ENCODE data around the gene ENOX1.

The ENOX1 gene

DNA sequence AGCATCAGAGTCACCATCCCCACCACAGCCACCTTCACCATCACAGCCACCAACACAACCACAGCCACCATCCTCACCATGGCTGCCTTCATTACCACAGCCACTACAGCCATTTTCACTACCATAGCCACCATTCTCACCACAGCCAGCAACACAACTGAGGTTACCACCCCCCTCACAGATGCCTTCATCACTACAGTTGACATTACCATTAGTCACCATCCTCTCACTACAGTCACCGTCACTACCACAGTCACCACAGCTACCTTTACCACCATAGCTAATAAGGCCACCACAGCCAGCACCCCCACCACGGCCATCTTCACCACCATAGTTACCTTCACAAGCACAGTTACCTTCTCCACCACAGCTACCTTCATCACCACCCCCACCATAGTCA is 493.8 kb downstream of the ENOX1 start:
- H3K36me3 ChIP-seq (ENCODE audit: insufficient read depth, low read length): no peaks in the 10 kb centered on the region
- no peak overlapping the region for H3K9ac ChIP-seq (ENCODE audit: insufficient read length)
- TF ChIP-seq FOXP2 (optimal IDR thresholded peaks at IDR 0.05; ENCODE audit: control extremely low read depth, extremely low read length, insufficient read depth) (no peak), EZH2 (IDR thresholded peaks at IDR 0.05) (no peak), POLR2AphosphoS5 (IDR thresholded peaks at IDR 0.05; ENCODE audit: borderline replicate concordance, low read depth, low read length) (no peak)

GRCh38 chr13:43291287-43292060 is 495.3 kb downstream of the ENOX1 start:
- no peaks in the 10 kb centered on the region for H3K36me3 ChIP-seq (ENCODE audit: insufficient read depth, low read length)
- H3K9ac ChIP-seq (ENCODE audit: insufficient read length): no peak overlapping the region
- TF ChIP-seq FOXP2 (optimal IDR thresholded peaks at IDR 0.05; ENCODE audit: control extremely low read depth, extremely low read length, insufficient read depth) (no peak), POLR2AphosphoS5 (IDR thresholded peaks at IDR 0.05; ENCODE audit: borderline replicate concordance, low read depth, low read length) (no peak), EZH2 (IDR thresholded peaks at IDR 0.05) (no peak)
- H3K9me3 ChIP-seq (ENCODE audit: low read depth, low read length): no peaks in the 10 kb centered on the region
- DNase-seq (ENCODE audit: low read depth, low spot score): no peak
- no peak overlapping the region for H3K27ac ChIP-seq
- no peak overlapping the region for H3K4me3 ChIP-seq

More for the DNA sequence above, 493.8 kb downstream of the ENOX1 start:
- no peak overlapping the region for H3K4me3 ChIP-seq
- no peak for DNase-seq (ENCODE audit: low read depth, low spot score)
- no peak overlapping the region for H3K27ac ChIP-seq
- no peaks in the 10 kb centered on the region for H3K9me3 ChIP-seq (ENCODE audit: low read depth, low read length)

- Histone ChIP-seq H3K27ac (no peak overlapping the region), H3K4me3 (no peak overlapping the region), H3K36me3 (ENCODE audit: insufficient read depth, low read length) (no peaks in the 10 kb centered on the region), H3K9me3 (ENCODE audit: low read depth, low read length) (no peaks in the 10 kb centered on the region), H3K9ac (ENCODE audit: insufficient read length) (no peak overlapping the region)
- no peak for TF ChIP-seq FOXP2 (optimal IDR thresholded peaks at IDR 0.05; ENCODE audit: control extremely low read depth, extremely low read length, insufficient read depth)
- no peak for TF ChIP-seq POLR2AphosphoS5 (IDR thresholded peaks at IDR 0.05; ENCODE audit: borderline replicate concordance, low read depth, low read length)
- no peak for TF ChIP-seq EZH2 (IDR thresholded peaks at IDR 0.05)
- no peak for DNase-seq (ENCODE audit: low read depth, low spot score)
Observed at GRCh38 chr13:43289470-43290255, 497.1 kb downstream of the ENOX1 start.

DNA sequence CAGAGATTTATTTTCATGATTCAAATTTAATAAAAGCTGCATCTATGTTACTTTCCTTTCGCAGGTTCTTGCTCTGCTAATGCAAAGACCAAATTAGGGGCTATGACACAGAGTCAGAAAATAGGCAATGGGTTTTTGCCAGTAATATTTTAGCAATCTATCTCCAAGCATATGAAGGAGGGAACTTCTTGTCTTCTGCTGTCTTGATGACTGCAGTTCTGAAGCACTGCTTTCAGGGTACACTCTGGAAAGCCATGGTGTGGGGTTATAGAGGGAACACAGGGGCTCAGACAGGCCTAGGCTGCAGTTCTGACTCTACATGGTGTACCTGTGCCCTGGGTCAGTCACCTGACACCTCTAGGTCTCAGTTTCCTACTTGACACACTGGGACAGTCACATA is 500.0 kb downstream of the ENOX1 start:
- H3K27ac ChIP-seq: no peak overlapping the region
- no peak for DNase-seq (ENCODE audit: low read depth, low spot score)
- H3K9me3 ChIP-seq (ENCODE audit: low read depth, low read length): no peaks in the 10 kb centered on the region
- no peak overlapping the region for H3K4me3 ChIP-seq
- H3K36me3 ChIP-seq (ENCODE audit: insufficient read depth, low read length): no peaks in the 10 kb centered on the region
- H3K9ac ChIP-seq (ENCODE audit: insufficient read length): no peak overlapping the region
- no peak for TF ChIP-seq FOXP2 (optimal IDR thresholded peaks at IDR 0.05; ENCODE audit: control extremely low read depth, extremely low read length, insufficient read depth)

DNA sequence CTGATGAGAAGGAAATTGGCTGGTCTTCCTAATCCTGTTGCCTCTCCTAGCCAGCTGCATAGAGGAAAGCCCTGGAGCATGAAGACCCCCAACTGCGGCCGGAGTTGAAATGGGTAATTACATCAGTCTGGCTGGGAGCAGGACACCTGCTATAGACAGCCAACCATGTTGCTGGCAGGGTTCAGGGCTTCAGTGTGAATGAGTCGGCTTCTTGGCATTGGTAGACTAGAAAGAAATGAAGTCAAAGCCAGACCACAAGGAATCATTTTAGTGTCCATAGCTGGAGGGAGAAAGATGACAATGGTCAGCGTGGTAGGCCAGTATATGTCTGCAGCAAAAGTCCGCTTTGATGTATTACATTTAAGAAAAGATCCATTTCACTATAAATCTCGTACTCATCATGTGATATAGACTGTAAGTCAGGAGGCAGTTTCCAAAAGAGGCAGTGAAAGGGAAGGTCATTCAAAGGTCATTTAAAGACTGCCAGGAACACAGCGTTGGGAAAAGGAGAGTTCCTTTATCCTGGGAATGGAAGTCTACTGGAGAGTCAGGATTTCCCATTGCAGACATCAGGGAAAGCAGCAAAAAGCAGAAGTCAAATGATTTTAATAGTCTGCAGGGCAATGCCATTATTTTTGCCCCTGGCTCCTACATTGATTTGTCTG is 500.7 kb downstream of the ENOX1 start:
- Histone ChIP-seq H3K36me3 (ENCODE audit: insufficient read depth, low read length) (no peaks in the 10 kb centered on the region), H3K9ac (ENCODE audit: insufficient read length) (no peak overlapping the region), H3K4me3 (no peak overlapping the region), H3K27ac (no peak overlapping the region), H3K9me3 (ENCODE audit: low read depth, low read length) (no peaks in the 10 kb centered on the region)
- DNase-seq (ENCODE audit: low read depth, low spot score): no peak
- TF ChIP-seq POLR2AphosphoS5 (IDR thresholded peaks at IDR 0.05; ENCODE audit: borderline replicate concordance, low read depth, low read length) (no peak), FOXP2 (optimal IDR thresholded peaks at IDR 0.05; ENCODE audit: control extremely low read depth, extremely low read length, insufficient read depth) (no peak), EZH2 (IDR thresholded peaks at IDR 0.05) (no peak)

DNA sequence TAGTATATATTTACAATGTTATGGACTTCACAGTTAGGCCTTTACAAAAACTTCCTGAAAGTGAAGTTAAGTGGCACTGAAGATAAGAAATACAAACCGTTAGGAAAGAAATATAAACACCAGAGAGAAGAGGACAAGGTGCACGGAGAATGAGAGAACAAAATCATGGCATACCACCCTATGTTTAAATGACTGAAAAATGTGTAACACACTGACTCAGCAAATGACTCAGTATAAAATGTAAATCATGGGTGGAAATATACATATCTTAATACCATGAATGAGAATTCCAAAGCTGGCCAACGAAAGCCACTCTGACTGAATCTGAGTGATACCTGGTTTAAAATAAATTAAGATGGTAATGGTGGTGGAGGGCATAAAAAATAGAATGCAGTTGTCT is 502.6 kb downstream of the ENOX1 start:
- no peaks in the 10 kb centered on the region for H3K36me3 ChIP-seq (ENCODE audit: insufficient read depth, low read length)
- H3K4me3 ChIP-seq: no peak overlapping the region
- TF ChIP-seq FOXP2 (optimal IDR thresholded peaks at IDR 0.05; ENCODE audit: control extremely low read depth, extremely low read length, insufficient read depth): no peak
- TF ChIP-seq POLR2AphosphoS5 (IDR thresholded peaks at IDR 0.05; ENCODE audit: borderline replicate concordance, low read depth, low read length): no peak
- TF ChIP-seq EZH2 (IDR thresholded peaks at IDR 0.05): no peak
- H3K9me3 ChIP-seq (ENCODE audit: low read depth, low read length): no peaks in the 10 kb centered on the region
- H3K9ac ChIP-seq (ENCODE audit: insufficient read length): no peak overlapping the region
- DNase-seq (ENCODE audit: low read depth, low spot score): no peak
- H3K27ac ChIP-seq: no peak overlapping the region

GRCh38 chr13:43279696-43280095 is 507.1 kb downstream of the ENOX1 start:
- Histone ChIP-seq H3K36me3 (ENCODE audit: insufficient read depth, low read length) (no peaks in the 10 kb centered on the region), H3K27ac (no peak overlapping the region), H3K4me3 (no peak overlapping the region), H3K9ac (ENCODE audit: insufficient read length) (no peak overlapping the region), H3K9me3 (ENCODE audit: low read depth, low read length) (no peaks in the 10 kb centered on the region)
- DNase-seq (ENCODE audit: low read depth, low spot score): no peak
- no peak for TF ChIP-seq POLR2AphosphoS5 (IDR thresholded peaks at IDR 0.05; ENCODE audit: borderline replicate concordance, low read depth, low read length)
- TF ChIP-seq FOXP2 (optimal IDR thresholded peaks at IDR 0.05; ENCODE audit: control extremely low read depth, extremely low read length, insufficient read depth): no peak
- TF ChIP-seq EZH2 (IDR thresholded peaks at IDR 0.05): no peak

DNA sequence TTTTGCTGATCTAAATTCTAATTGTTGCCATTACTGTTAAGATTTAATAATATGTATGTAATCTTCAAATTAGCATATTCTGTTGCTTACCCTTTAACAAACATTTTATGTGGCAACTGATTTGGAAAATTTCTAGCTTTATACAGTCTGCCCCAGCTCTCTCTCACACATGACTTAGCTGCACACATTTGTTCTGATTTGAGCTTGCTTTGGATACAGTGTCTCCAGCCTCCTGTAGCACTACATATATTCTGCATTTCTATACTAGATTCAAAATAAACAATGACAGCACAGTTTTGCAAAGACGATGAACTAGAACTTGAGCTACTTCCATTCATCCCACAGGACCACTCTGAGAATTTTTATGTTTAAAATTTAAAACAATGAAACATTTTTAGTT is 508.6 kb downstream of the ENOX1 start:
- H3K4me3 ChIP-seq: no peak overlapping the region
- H3K9me3 ChIP-seq (ENCODE audit: low read depth, low read length): no peaks in the 10 kb centered on the region
- DNase-seq (ENCODE audit: low read depth, low spot score): no peak
- no peak overlapping the region for H3K9ac ChIP-seq (ENCODE audit: insufficient read length)
- TF ChIP-seq POLR2AphosphoS5 (IDR thresholded peaks at IDR 0.05; ENCODE audit: borderline replicate concordance, low read depth, low read length): no peak
- TF ChIP-seq FOXP2 (optimal IDR thresholded peaks at IDR 0.05; ENCODE audit: control extremely low read depth, extremely low read length, insufficient read depth): no peak
- no peak for TF ChIP-seq EZH2 (IDR thresholded peaks at IDR 0.05)
- no peaks in the 10 kb centered on the region for H3K36me3 ChIP-seq (ENCODE audit: insufficient read depth, low read length)
- H3K27ac ChIP-seq: no peak overlapping the region

Data from SK-N-MC (cell line).